ENCODE data around the gene CDCA4. TPM values are rescaled to one million over a fixed set of nuclear protein-coding genes. Genes with fewer than 3 reads are reported as not detected.

Gene CDCA4
- total RNA-seq, 1 experiment from 2014 or later: 57.7 TPM

DNA sequence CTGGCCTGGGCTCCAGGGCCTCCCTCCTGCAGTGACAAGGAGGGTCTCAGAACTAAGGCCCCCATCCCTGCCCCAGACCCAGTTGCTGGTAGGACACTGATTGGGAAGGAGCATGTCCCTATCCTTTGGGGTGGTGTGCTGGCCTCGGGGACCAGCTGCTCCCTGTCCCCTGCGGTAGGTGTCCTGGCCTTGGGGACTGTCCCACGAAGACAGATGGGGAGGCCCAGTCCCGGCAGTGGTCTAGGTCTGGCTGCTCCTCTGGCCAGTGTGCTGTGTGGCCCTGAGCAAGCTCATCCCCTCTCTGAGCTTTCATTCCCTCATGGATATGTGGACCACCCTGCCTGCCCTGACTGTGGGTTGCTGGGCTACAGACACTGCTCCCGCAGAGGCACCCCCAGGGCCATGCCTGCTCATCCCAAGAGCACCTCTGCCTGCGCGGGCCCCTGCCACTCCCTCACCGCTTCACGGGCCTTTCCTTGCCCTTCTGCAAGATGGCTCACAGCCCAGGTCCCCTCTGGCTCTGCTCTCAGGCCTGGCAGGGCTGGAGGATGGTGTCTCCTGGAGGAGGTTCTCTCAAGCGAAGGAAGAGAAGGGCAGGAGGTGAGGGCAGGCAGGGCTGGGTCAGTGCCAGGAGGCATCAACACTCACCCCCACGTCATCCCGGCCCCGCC lies 55.2 kb downstream of the CDCA4 start:
- no peaks in the 10 kb centered on the region; the same call in 1 of the 2 replicates for H3K27me3 ChIP-seq (ENCODE audit: insufficient read depth, low read length)
- H3K9me3 Mint-ChIP-seq: no peaks in the 10 kb centered on the region
- no peak overlapping the region for H2BK120ac ChIP-seq (ENCODE audit: low read depth, low read length, poor library complexity, severe bottlenecking)
- H3K4me2 ChIP-seq (ENCODE audit: insufficient read depth, insufficient read length, low read length): no peak overlapping the region
- no peak overlapping the region for H4K8ac ChIP-seq (replicated peaks; ENCODE audit: insufficient read length, low read depth, low read length)
- H3K36me3 Mint-ChIP-seq (ENCODE audit: insufficient read depth in 1 of 3, low read depth in 3 of 3): no peaks in the 10 kb centered on the region
- no peak overlapping the region for H4K5ac ChIP-seq (ENCODE audit: insufficient read length, low read depth, low read length)
- no peak for TF ChIP-seq CTCF (conservative IDR thresholded peaks at IDR 0.05)
- no peak overlapping the region for H3K4me3 Mint-ChIP-seq
- no peak overlapping the region for H3T11ph ChIP-seq (ENCODE audit: low read length)
- H3K79me1 ChIP-seq (ENCODE audit: insufficient read depth, low read depth, low read length, poor library complexity, severe bottlenecking): no peaks in the 10 kb centered on the region
- no peak overlapping the region for H2AK5ac ChIP-seq (ENCODE audit: insufficient read length, low read length)
- peaks cover 24% of the 10 kb centered on the region for H3K27me3 Mint-ChIP-seq (ENCODE audit: low read depth)
- H3K14ac ChIP-seq (ENCODE audit: insufficient read depth, low read length): no peak overlapping the region
- H4K91ac ChIP-seq (ENCODE audit: insufficient read length, low read depth, low read length): no peak overlapping the region
- H2AFZ ChIP-seq (ENCODE audit: low read length): no peak overlapping the region
- no CpG with 5 or more reads among the region's 13 CpGs for WGBS (ENCODE audit: extremely low coverage, insufficient read length, low lambda C conversion rate)
- H2BK5ac ChIP-seq (ENCODE audit: insufficient read length, low read length): no peak overlapping the region
- H2BK12ac ChIP-seq (ENCODE audit: insufficient read length, low read depth, low read length): no peak overlapping the region
- no peak overlapping the region for H3K18ac ChIP-seq (ENCODE audit: insufficient read length, low read depth, low read length)
- H3K9ac ChIP-seq (ENCODE audit: extremely low read depth, insufficient read length, low read length): no peak overlapping the region
- no peak for DNase-seq
- H3K27ac Mint-ChIP-seq: no peak overlapping the region
- H2BK20ac ChIP-seq (ENCODE audit: low read depth, low read length, poor library complexity, severe bottlenecking): no peak overlapping the region
- H3K9me3 ChIP-seq (ENCODE audit: control insufficient read depth, low read depth, low read length): no peaks in the 10 kb centered on the region
- no peak overlapping the region for H3K56ac ChIP-seq (ENCODE audit: insufficient read length, low read depth, low read length)
- peaks cover 6% of the 10 kb centered on the region for H3K23me2 ChIP-seq (ENCODE audit: insufficient read length, low read depth, low read length, poor library complexity, severe bottlenecking)
- H2BK15ac ChIP-seq (ENCODE audit: low read depth, low read length): no peak overlapping the region
- H3K4me1 ChIP-seq (ENCODE audit: insufficient read depth, low read length): peaks cover 3% of the 10 kb centered on the region; the same call in 1 of the 2 replicates
- peaks cover 11 to 21% of the 10 kb centered on the region in 2 experiments for H3K4me1 Mint-ChIP-seq
- no peak overlapping the region for H3K23ac ChIP-seq (ENCODE audit: insufficient read length, low read depth, low read length)
- no peak overlapping the region for H3K27ac ChIP-seq (ENCODE audit: insufficient read length, low read depth, low read length)
- no peak overlapping the region for H3K4ac ChIP-seq (ENCODE audit: low read depth, low read length)
- no peaks in the 10 kb centered on the region for H4K20me1 ChIP-seq (ENCODE audit: control insufficient read depth, insufficient read depth, insufficient read length)
- H3K79me2 ChIP-seq (ENCODE audit: insufficient read depth, low read length): no peaks in the 10 kb centered on the region
